GM19395 (cell line): ENCODE results near the gene CABCOCO1.

Source experiments
- ATAC-seq: cut with Tn5 transposase; IDR thresholded peaks from one replicate; pipeline ENCODE4 v1.9.1; 2021; ENCODE audit warnings: mild to moderate bottlenecking, moderate library complexity; ENCODE audit not compliant: unreplicated experiment

CABCOCO1 gene

GRCh38 chr10:61779950-61780659, 117.4 kb downstream of the CABCOCO1 start:
- ATAC-seq = no peak

- no peak for ATAC-seq
Observed at GRCh38 chr10:61780732-61781131, 118.0 kb downstream of the CABCOCO1 start.

GRCh38 chr10:61781969-61782403, 119.3 kb downstream of the CABCOCO1 start:
- ATAC-seq = no peak

GRCh38 chr10:61784354-61785133, 121.8 kb downstream of the CABCOCO1 start:
- ATAC-seq = no peak

GRCh38 chr10:61785473-61786105, 122.9 kb downstream of the CABCOCO1 start:
- ATAC-seq = no peak

GRCh38 chr10:61786728-61787127, 124.0 kb downstream of the CABCOCO1 start:
- ATAC-seq = peak; percentile 99

- no peak for ATAC-seq
Observed at GRCh38 chr10:61787170-61787569, 124.4 kb downstream of the CABCOCO1 start.

GRCh38 chr10:61789031-61789430, 126.3 kb downstream of the CABCOCO1 start:
- ATAC-seq = no peak

- no peak for ATAC-seq
Observed at GRCh38 chr10:61791216-61791615, 128.5 kb downstream of the CABCOCO1 start.

GRCh38 chr10:61792097-61792716, 129.5 kb downstream of the CABCOCO1 start:
- ATAC-seq = no peak

GRCh38 chr10:61792921-61793320, 130.2 kb downstream of the CABCOCO1 start:
- no peak for ATAC-seq

GRCh38 chr10:61793760-61794703, 131.3 kb downstream of the CABCOCO1 start:
- ATAC-seq = no peak

GRCh38 chr10:61795147-61795546, 132.4 kb downstream of the CABCOCO1 start:
- no peak for ATAC-seq

GRCh38 chr10:61795551-61795950, 132.8 kb downstream of the CABCOCO1 start:
- ATAC-seq = no peak

- ATAC-seq = no peak
Observed at GRCh38 chr10:61796785-61797184, 134.1 kb downstream of the CABCOCO1 start.

GRCh38 chr10:61797304-61798153, 134.8 kb downstream of the CABCOCO1 start:
- no peak for ATAC-seq

GRCh38 chr10:61798713-61799112, 136.0 kb downstream of the CABCOCO1 start:
- ATAC-seq = no peak

- ATAC-seq = no peak
Observed at GRCh38 chr10:61801484-61801883, 138.8 kb downstream of the CABCOCO1 start.

GRCh38 chr10:61803269-61803668, 140.5 kb downstream of the CABCOCO1 start:
- no peak for ATAC-seq
